Heart right ventricle (tissue), 16 donors: ENCODE measurements around the gene CNPY3. TPM values are rescaled to one million over a fixed set of nuclear protein-coding genes. Genes with fewer than 3 reads are reported as not detected.
A peak's percentile ranks its signal among the peaks of the same experiment; 100 is the strongest.

ENCODE experiments used
- ATAC-seq, 8 donors: fragments of 200-7000 bp; cut with Tn5 transposase; one replicate each; pipeline ENCODE4 v1.9.1; 2020; ENCODE audit warnings: mild to moderate bottlenecking in 8 of 8, moderate library complexity in 8 of 8, moderate number of reproducible peaks in 1 of 8
- DNase-seq, 2 donors: peaks; one replicate each; pipeline ENCODE4 v3.0.0-alpha.2; 2020
- H3K27ac ChIP-seq, 10 donors: fragments of 200-600 bp; sonication (generic) in 2 of 10; one replicate each; pipeline versions ENCODE4 v1.5.0 to v1.8.0; 2020 to 2022; ENCODE audit warnings: mild to moderate bottlenecking in 3 of 10
- H3K27me3 ChIP-seq, 7 donors: fragments of 200-600 bp; one replicate each; pipeline ENCODE4 v1.8.0; 2021 to 2022; ENCODE audit warnings: mild to moderate bottlenecking in 2 of 7
- H3K36me3 ChIP-seq, 9 donors: fragments of 200-600 bp; sonication (generic) in 1 of 9; one replicate each; pipeline versions ENCODE4 v1.5.0 to v1.8.0; 2020 to 2022; ENCODE audit warnings: mild to moderate bottlenecking in 2 of 9
- H3K4me1 ChIP-seq, 9 donors: fragments of 200-600 bp; sonication (generic) in 1 of 9; one replicate each; pipeline versions ENCODE4 v1.5.0 to v1.8.0; 2020 to 2022; ENCODE audit warnings: mild to moderate bottlenecking in 4 of 9
- H3K4me3 ChIP-seq, 10 donors: fragments of 200-600 bp; sonication (generic) in 2 of 10; one replicate each; pipeline versions ENCODE4 v1.5.0 to v1.8.0; 2020 to 2022; ENCODE audit warnings: mild to moderate bottlenecking in 7 of 10, moderate library complexity in 2 of 10
- H3K9me3 ChIP-seq, 11 donors: fragments of 200-600 bp in 10 of 11; sonication (generic) in 2 of 11; one replicate each; pipeline versions ENCODE4 v1.5.0 to v1.8.0; 2013 to 2022; ENCODE audit warnings: mild to moderate bottlenecking in 2 of 11, control low read depth in 1 of 11, moderate library complexity in 1 of 11
- WGBS, 2 donors: extraction: QIAGEN DNeasy Blood & Tissue Kit; methylation state at CpG; one replicate each; pipeline ENCODE4 v1.1.7; 2013; ENCODE audit warnings: inconsistent platforms in 1 of 2; 5-methylcytosine and 5-hydroxymethylcytosine counted together
- intact Hi-C, 10 donors: fragments of 100-400 bp; cut with DNase I; formaldehyde crosslinking; loops; one replicate each; pipeline versions ENCODE4 v1.11.1 to v1.14.2; 2022
- polyA plus RNA-seq, 2 donors: library from polyadenylated mRNA; stranded (reverse); fragments of 200-250 nt; gene quantifications; one replicate each; pipeline ENCODE4 v1.2.3, GENCODE V29; 2013
- total RNA-seq, 10 donors: library from RNA; stranded (reverse); fragmentation: NEBNext Ultra II Directional in 3 of 10; extraction: Animal tissue kit (Norgen Biotek cat#: 25700) in 3 of 10; gene quantifications; one replicate each; pipeline versions ENCODE4 v1.2.1 to v1.2.4, GENCODE V29; 2021 to 2023
- TF ChIP-seq, protein P1 (sequence below), 9 donors: fragments of 200-600 bp; sonication (generic) in 2 of 9; IDR thresholded peaks; one replicate each; pipeline versions ENCODE4 v1.5.0 to v1.8.0; 2021 to 2022; ENCODE audit warnings: antibody characterized with exemption in 9 of 9, mild to moderate bottlenecking in 5 of 9, moderate library complexity in 1 of 9
- donor health status: Arrhythmogenic right ventricular cardiomyopathy.
- donor health status: ischemic (EF 13 %, LVEDD 7.1; RV severe dilation, severe dysfunction).
- donor health status: healthy with polysubstance abuse.
- donor health status: DM: no; HTN: yes; CAD: no.
- donor health status: DM: no; HTN: no; CAD: no.
- donor health status: ischemic (EF 25% LVEDD 6.9; RV normal size, moderate dysfunction).
- donor health status: ischemic (EF 25% LVEDD 5.7; RV mildly dilated, moderate dysfunction).
- donor health status: healthy.
- donor health status: DM: yes; HTN: yes; CAD: no.
- donor health status: Ischemic cardiomyopathy.
- donor health status: ischemic (EF 35%, LVEDD 5.7; RV mildly dilated, moderate dysfunction).
- donor health status: nonischemic (EF 11% LVEDD 7.7; RV severe dilation, severe dysfunction).
- donor health status: DM: yes; HTN: yes; CAD: no.
- donor health status: PGD.
- donor health status: ischemic (EF 29% LVEDD 5.4; RV normal size, mild dysfunction).
- donor health status: nonischemic (EF 23%, LVEDD 6.1; RV moderate dilation, normal function).

The CNPY3 gene
- total and polyA plus RNA-seq, 12 donors, result 10.4 to 40.4 (median 15.9) TPM

DNA sequence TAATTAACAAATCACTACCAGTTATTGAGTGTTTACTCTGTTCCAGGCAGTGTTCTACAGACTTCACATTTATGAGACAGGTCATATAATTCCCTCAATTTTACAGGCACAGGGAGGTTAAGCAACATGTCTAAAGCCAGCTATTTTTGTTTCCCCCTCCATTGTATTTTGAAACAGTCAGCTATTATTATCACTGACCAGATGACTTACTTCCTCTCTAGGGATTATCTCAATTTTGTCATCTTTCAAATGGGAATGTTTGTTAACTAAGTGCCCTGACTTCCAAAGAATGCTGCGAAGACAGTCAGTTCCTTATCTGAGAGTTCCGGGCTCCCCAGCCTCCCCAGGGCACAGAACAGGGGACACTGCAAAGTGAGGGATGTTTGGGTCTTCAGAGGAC, 5.6 kb upstream of the CNPY3 start:
- TF ChIP-seq, protein P1, sequence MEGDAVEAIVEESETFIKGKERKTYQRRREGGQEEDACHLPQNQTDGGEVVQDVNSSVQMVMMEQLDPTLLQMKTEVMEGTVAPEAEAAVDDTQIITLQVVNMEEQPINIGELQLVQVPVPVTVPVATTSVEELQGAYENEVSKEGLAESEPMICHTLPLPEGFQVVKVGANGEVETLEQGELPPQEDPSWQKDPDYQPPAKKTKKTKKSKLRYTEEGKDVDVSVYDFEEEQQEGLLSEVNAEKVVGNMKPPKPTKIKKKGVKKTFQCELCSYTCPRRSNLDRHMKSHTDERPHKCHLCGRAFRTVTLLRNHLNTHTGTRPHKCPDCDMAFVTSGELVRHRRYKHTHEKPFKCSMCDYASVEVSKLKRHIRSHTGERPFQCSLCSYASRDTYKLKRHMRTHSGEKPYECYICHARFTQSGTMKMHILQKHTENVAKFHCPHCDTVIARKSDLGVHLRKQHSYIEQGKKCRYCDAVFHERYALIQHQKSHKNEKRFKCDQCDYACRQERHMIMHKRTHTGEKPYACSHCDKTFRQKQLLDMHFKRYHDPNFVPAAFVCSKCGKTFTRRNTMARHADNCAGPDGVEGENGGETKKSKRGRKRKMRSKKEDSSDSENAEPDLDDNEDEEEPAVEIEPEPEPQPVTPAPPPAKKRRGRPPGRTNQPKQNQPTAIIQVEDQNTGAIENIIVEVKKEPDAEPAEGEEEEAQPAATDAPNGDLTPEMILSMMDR (IDR thresholded peaks at IDR 0.05), result no peak
- Histone ChIP-seq H3K36me3 (no peaks in the 10 kb centered on the region), H3K4me3 (no peak overlapping the region), H3K4me1 (peaks cover 0 to 27% (median 5%) of the 10 kb centered on the region in 9 donors), H3K27me3 (peaks cover 0 to 7% (median 0%) of the 10 kb centered on the region in 7 donors), H3K9me3 (no peaks in the 10 kb centered on the region), H3K27ac (no peak overlapping the region)
- WGBS, 2 donors, result 47 to 69% methylated on average over 2 of the region's 2 CpGs
- DNase-seq (no peak), ATAC-seq (peak in 1 of 8 donors; percentile 22)
- intact Hi-C loops, result loop anchor here in 1 of 10 donors (10.0 kb wide), 1 partner anchor 131 kb away; the partner anchor contains the start of genes CUL7, KLC4 and MRPL2

GRCh38 chr6:42925248-42925857, 3.9 kb upstream of the CNPY3 start:
- ATAC-seq (no peak), DNase-seq (no peak)
- intact Hi-C loops, result loop anchor here in 1 of 10 donors (10.0 kb wide), 1 partner anchor 129 kb away; the partner anchor contains the start of genes CUL7, KLC4 and MRPL2
- Histone ChIP-seq H3K9me3 (no peaks in the 10 kb centered on the region), H3K27ac (no peak overlapping the region), H3K36me3 (no peaks in the 10 kb centered on the region), H3K27me3 (peaks cover 0 to 7% (median 0%) of the 10 kb centered on the region in 7 donors), H3K4me3 (no peak overlapping the region), H3K4me1 (peaks cover 0 to 31% (median 11%) of the 10 kb centered on the region in 9 donors)
- 39 to 52% methylated on average over 23 of the region's 23 CpGs for WGBS, 2 donors
- TF ChIP-seq, protein P1 (IDR thresholded peaks at IDR 0.05), result no peak

GRCh38 chr6:42929821-42930360, 611 bp downstream of the CNPY3 start:
- WGBS, 2 donors, result 2% methylated on average over 16 of the region's 16 CpGs
- H3K4me3 ChIP-seq, result peak overlapping the region; percentile 48 to 89 (median 78)
- TF ChIP-seq, protein P1 (IDR thresholded peaks at IDR 0.05), result no peak
- intact Hi-C loops, result loop anchor here in 3 of 10 donors (1.0 to 10.0 kb wide), 4 partner anchors 42 to 129 kb away; partner anchors contain the start of genes KLC4 (in 2 of the 3), MRPL2 (in 2 of the 3), CUL7 (in 1 of the 3) and PEX6 (in 1 of the 3)
- peaks cover 0 to 7% (median 0%) of the 10 kb centered on the region in 7 donors for H3K27me3 ChIP-seq
- peaks cover 0 to 25% (median 4%) of the 10 kb centered on the region in 9 donors for H3K36me3 ChIP-seq
- H3K9me3 ChIP-seq, result no peaks in the 10 kb centered on the region
- peak; percentile 6 to 21 (median 16) for ATAC-seq
- peak in 1 of 2 donors; percentile 26 for DNase-seq
- H3K4me1 ChIP-seq, result peaks cover 0 to 58% (median 18%) of the 10 kb centered on the region in 9 donors
- H3K27ac ChIP-seq, result peak overlapping the region; percentile 74 to 96 (median 93)

GRCh38 chr6:42932412-42932811, 3.1 kb downstream of the CNPY3 start:
- DNase-seq (no peak), ATAC-seq (no peak)
- H3K4me1 ChIP-seq, result peaks cover 0 to 62% (median 18%) of the 10 kb centered on the region in 9 donors
- peak overlapping the region in 1 of 10 donors; percentile 95 for H3K27ac ChIP-seq
- intact Hi-C loops, result loop anchor here in 2 of 10 donors (5.0 kb wide), 2 partner anchors 40 to 45 kb away; partner anchors contain the start of gene PEX6 (in 1 of the 2)
- no peaks in the 10 kb centered on the region for H3K27me3 ChIP-seq
- H3K9me3 ChIP-seq, result no peaks in the 10 kb centered on the region
- 95% methylated on average over 3 of the region's 3 CpGs for WGBS, 2 donors
- H3K4me3 ChIP-seq, result peak overlapping the region in 1 of 10 donors; percentile 1
- peaks cover 0 to 50% (median 16%) of the 10 kb centered on the region in 9 donors for H3K36me3 ChIP-seq
- TF ChIP-seq, protein P1 (IDR thresholded peaks at IDR 0.05), result no peak
